Stomach (tissue), 4 donors: ENCODE measurements around the gene SLC24A3.

Source experiments
- POLR2A ChIP-seq, 4 donors: fragments of 450-650 bp; IDR thresholded peaks; one replicate each; pipeline ENCODE4 v1.6.1; 2016; ENCODE audit warnings: antibody characterized with exemption in 4 of 4, control low read depth in 2 of 4, mild to moderate bottlenecking in 1 of 4, moderate library complexity in 1 of 4
- POLR2AphosphoS5 ChIP-seq, 3 donors: sonication (generic); formaldehyde crosslinking; IDR thresholded peaks; one replicate each; pipeline ENCODE4 v1.6.1; 2016; ENCODE audit warnings: antibody characterized with exemption in 3 of 3
- TF ChIP-seq, protein P1 (sequence below), 7 experiments: fragments of 450-650 bp in 4 of 7; fragments of 200-600 bp in 3 of 7; sonication (generic) in 3 of 7; IDR thresholded peaks; one replicate each; pipeline ENCODE4 v1.5.1; 2016 to 2019; ENCODE audit warnings: antibody characterized with exemption in 7 of 7, control low read depth in 2 of 7, mild to moderate bottlenecking in 1 of 7

DNA sequence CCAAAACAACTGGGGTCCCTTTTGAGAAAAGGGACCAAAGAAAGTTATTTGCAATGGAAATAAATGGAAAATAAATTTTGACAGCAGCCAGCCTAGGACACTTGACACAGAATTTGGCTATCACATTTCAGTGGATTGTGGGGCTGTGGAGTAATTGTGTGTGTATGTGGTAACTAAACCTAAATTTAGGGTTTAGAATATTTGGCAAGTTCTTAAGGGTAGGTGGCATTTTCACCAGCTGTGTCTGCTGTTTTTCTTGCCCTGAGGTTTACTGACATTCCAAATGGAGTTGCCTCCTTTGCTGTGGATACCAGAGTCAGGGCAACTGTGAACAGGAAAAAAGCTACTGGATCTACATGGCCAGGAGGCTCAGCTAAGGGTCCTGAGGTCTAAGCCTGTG, 270.9 kb downstream of the SLC24A3 start:
- TF ChIP-seq POLR2A (IDR thresholded peaks at IDR 0.05) (no peak), POLR2AphosphoS5 (IDR thresholded peaks at IDR 0.05) (no peak)
- TF ChIP-seq, protein P1, sequence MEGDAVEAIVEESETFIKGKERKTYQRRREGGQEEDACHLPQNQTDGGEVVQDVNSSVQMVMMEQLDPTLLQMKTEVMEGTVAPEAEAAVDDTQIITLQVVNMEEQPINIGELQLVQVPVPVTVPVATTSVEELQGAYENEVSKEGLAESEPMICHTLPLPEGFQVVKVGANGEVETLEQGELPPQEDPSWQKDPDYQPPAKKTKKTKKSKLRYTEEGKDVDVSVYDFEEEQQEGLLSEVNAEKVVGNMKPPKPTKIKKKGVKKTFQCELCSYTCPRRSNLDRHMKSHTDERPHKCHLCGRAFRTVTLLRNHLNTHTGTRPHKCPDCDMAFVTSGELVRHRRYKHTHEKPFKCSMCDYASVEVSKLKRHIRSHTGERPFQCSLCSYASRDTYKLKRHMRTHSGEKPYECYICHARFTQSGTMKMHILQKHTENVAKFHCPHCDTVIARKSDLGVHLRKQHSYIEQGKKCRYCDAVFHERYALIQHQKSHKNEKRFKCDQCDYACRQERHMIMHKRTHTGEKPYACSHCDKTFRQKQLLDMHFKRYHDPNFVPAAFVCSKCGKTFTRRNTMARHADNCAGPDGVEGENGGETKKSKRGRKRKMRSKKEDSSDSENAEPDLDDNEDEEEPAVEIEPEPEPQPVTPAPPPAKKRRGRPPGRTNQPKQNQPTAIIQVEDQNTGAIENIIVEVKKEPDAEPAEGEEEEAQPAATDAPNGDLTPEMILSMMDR (IDR thresholded peaks at IDR 0.05) = no peak
